Keratinocyte (primary cell): ENCODE results near the gene GGTLC2. TPM values are rescaled to one million over a fixed set of nuclear protein-coding genes. Genes with fewer than 3 reads are reported as not detected.

Experiments
- DNase-seq: peaks from one replicate; pipeline ENCODE4 v3.0.0-alpha.2; 2011; ENCODE audit warnings: low read depth, missing footprints, low spot score
- FAIRE-seq: peaks from 2 replicates; lab custom pipeline; 2011; peaks lifted over from hg19 to GRCh38; lab: Jason Lieb, UNC
- H2AFZ ChIP-seq: 2 replicates; pipeline ENCODE4 v1.6.0; 2012; ENCODE audit warnings: low read length, control low read depth, inconsistent platforms; ENCODE audit not compliant: control insufficient read depth
- H3K27ac ChIP-seq: 2 replicates; pipeline ENCODE4 v1.5.1; 2011; ENCODE audit warnings: low read length; ENCODE audit not compliant: control insufficient read depth, insufficient read depth
- H3K27me3 ChIP-seq: 3 replicates; pipeline ENCODE4 v1.6.0; 2011; ENCODE audit warnings: low read length; ENCODE audit not compliant: control insufficient read depth, insufficient read depth; ENCODE audit errors: extremely low read depth
- H3K36me3 ChIP-seq, 2 experiments: 2 replicates in 1 of 2; 3 replicates in 1 of 2; pipeline ENCODE4 v1.5.1; 2011; ENCODE audit warnings: low read length in 2 of 2, mild to moderate bottlenecking in 1 of 2; ENCODE audit not compliant: control insufficient read depth in 2 of 2, insufficient read depth in 2 of 2; ENCODE audit errors: extremely low read depth in 1 of 2
- H3K4me1 ChIP-seq: 3 replicates; pipeline ENCODE4 v1.5.1; 2011; ENCODE audit warnings: low read length; ENCODE audit not compliant: control insufficient read depth, insufficient read depth; ENCODE audit errors: extremely low read depth
- H3K4me2 ChIP-seq: 3 replicates; pipeline ENCODE4 v1.6.0; 2011; ENCODE audit warnings: low read depth, low read length; ENCODE audit not compliant: control insufficient read depth, insufficient read depth; ENCODE audit errors: extremely low read depth
- H3K4me3 ChIP-seq, 3 experiments: fragments of 200-600 bp in 1 of 3; sonication (generic) in 1 of 3; 2 replicates in 2 of 3; 3 replicates in 1 of 3; pipeline ENCODE4 v1.5.1; 2011 to 2016; ENCODE audit warnings: low read length in 3 of 3, mild to moderate bottlenecking in 3 of 3, control low read depth in 2 of 3, inconsistent platforms in 1 of 3, low read depth in 1 of 3, mixed read lengths in 1 of 3, mixed run types in 1 of 3, moderate library complexity in 1 of 3; ENCODE audit not compliant: control insufficient read depth in 2 of 3, insufficient read depth in 2 of 3; ENCODE audit errors: extremely low read depth in 1 of 3
- H3K79me2 ChIP-seq: 2 replicates; pipeline ENCODE4 v1.6.0; 2012; ENCODE audit warnings: low read length; ENCODE audit not compliant: control insufficient read depth, insufficient read depth
- H3K9ac ChIP-seq: 3 replicates; pipeline ENCODE4 v1.6.0; 2011; ENCODE audit warnings: low read length; ENCODE audit not compliant: control insufficient read depth, insufficient read depth; ENCODE audit errors: extremely low read depth
- H3K9me1 ChIP-seq: 3 replicates; pipeline ENCODE4 v1.6.0; 2011; ENCODE audit warnings: low read length; ENCODE audit not compliant: control insufficient read depth, insufficient read depth; ENCODE audit errors: extremely low read depth
- H3K9me3 ChIP-seq: 2 replicates; pipeline ENCODE4 v1.5.1; 2012; ENCODE audit warnings: low read depth, low read length; ENCODE audit not compliant: control insufficient read depth
- H4K20me1 ChIP-seq: 3 replicates; pipeline ENCODE4 v1.6.0; 2011; ENCODE audit warnings: low read length; ENCODE audit not compliant: control insufficient read depth, insufficient read depth; ENCODE audit errors: extremely low read depth
- CTCF ChIP-seq, 3 experiments: IDR thresholded peaks in 1 of 3; conservative IDR thresholded peaks in 1 of 3; optimal IDR thresholded peaks in 1 of 3; 2 replicates in 2 of 3; 3 replicates in 1 of 3; pipeline versions ENCODE3 to v1.5.1; 2011; ENCODE audit warnings: low read length in 3 of 3, mild to moderate bottlenecking in 3 of 3, moderate library complexity in 2 of 3, control low read depth in 1 of 3, inconsistent platforms in 1 of 3; ENCODE audit not compliant: insufficient read depth in 2 of 3; ENCODE audit errors: extremely low read depth in 1 of 3
- EZH2 ChIP-seq: IDR thresholded peaks from one replicate; pipeline ENCODE4 v1.6.1; 2012; ENCODE audit warnings: inconsistent platforms, mild to moderate bottlenecking, low read length, moderate library complexity
- dilution Hi-C: fragments of 300-500 bp; cut with MboI; formaldehyde crosslinking; loops from one replicate; pipeline ENCODE4 v1.7.0; 2020; ENCODE audit warnings: low sequenced_read_pairs; ENCODE audit not compliant: extremely low pct_ligation_motif_present
- polyA plus RNA-seq, 5 experiments: library from polyadenylated mRNA; depleted of rRNA in 3 of 5; stranded (reverse) in 3 of 5; stranded (forward) in 1 of 5; unstranded in 1 of 5; fragments of >200 nt; gene quantifications; 1 replicate in 1 of 5; 2 replicates in 3 of 5; 3 replicates in 1 of 5; pipeline versions ENCODE4 v1.2.1 to v1.2.3, GENCODE V29; 2011 to 2012; ENCODE audit warnings: missing spikeins in 2 of 5, low read depth in 1 of 5, low replicate concordance in 1 of 5

The GGTLC2 gene
- polyA plus RNA-seq, 1 donor (not counting 4 experiments of a cell fraction or from before 2014, with no cell fraction given): not detected

GRCh38 chr22:22600531-22601261 is 43.7 kb upstream of the GGTLC2 start:
- Histone ChIP-seq H4K20me1 (no peaks in the 10 kb centered on the region), H3K9ac (no peak overlapping the region), H3K4me1 (no peaks in the 10 kb centered on the region), H3K79me2 (no peaks in the 10 kb centered on the region), H3K4me2 (no peak overlapping the region), H2AFZ (no peak overlapping the region), H3K27me3 (no peaks in the 10 kb centered on the region), H3K36me3 (no peaks in the 10 kb centered on the region), H3K9me1 (no peaks in the 10 kb centered on the region), H3K27ac (no peak overlapping the region), H3K9me3 (no peaks in the 10 kb centered on the region), H3K4me3 (no peak overlapping the region)
- dilution Hi-C loops: no loop called here
- DNase-seq (no peak), FAIRE-seq (no peak)
- TF ChIP-seq CTCF (optimal IDR thresholded peaks at IDR 0.05 in 1 of 3, IDR thresholded peaks at IDR 0.05 in 1 of 3, conservative IDR thresholded peaks at IDR 0.05 in 1 of 3; ENCODE audit: extremely low read depth in 1 of 3, insufficient read depth in 2 of 3, low read length in 3 of 3): no peak
- no peak for TF ChIP-seq EZH2

- TF ChIP-seq EZH2: no peak
- no peak for TF ChIP-seq CTCF (optimal IDR thresholded peaks at IDR 0.05 in 1 of 3, IDR thresholded peaks at IDR 0.05 in 1 of 3, conservative IDR thresholded peaks at IDR 0.05 in 1 of 3; ENCODE audit: extremely low read depth in 1 of 3, insufficient read depth in 2 of 3, low read length in 3 of 3)
- dilution Hi-C loops: no loop called here
- no peak overlapping the region for H3K9ac ChIP-seq
- no peaks in the 10 kb centered on the region for H3K9me1 ChIP-seq
- H3K36me3 ChIP-seq: no peaks in the 10 kb centered on the region
- H4K20me1 ChIP-seq: no peaks in the 10 kb centered on the region
- no peaks in the 10 kb centered on the region for H3K27me3 ChIP-seq
- H3K4me3 ChIP-seq: no peak overlapping the region
- H3K4me2 ChIP-seq: no peak overlapping the region
- no peaks in the 10 kb centered on the region for H3K4me1 ChIP-seq
- DNase-seq: no peak
- FAIRE-seq: no peak
- no peak overlapping the region for H2AFZ ChIP-seq
- H3K27ac ChIP-seq: no peak overlapping the region
- H3K9me3 ChIP-seq: no peaks in the 10 kb centered on the region
- no peaks in the 10 kb centered on the region for H3K79me2 ChIP-seq
These were observed 40.9 kb upstream of the GGTLC2 start for GRCh38 chr22:22603470-22603947.
